Measurements from ENCODE around the gene SORT1.
"Not testable (repeated sequence)": the region's sequence is repeated elsewhere in the genome, so short reads cannot be mapped to it uniquely, and the experiment has no call there.

The SORT1 gene

DNA sequence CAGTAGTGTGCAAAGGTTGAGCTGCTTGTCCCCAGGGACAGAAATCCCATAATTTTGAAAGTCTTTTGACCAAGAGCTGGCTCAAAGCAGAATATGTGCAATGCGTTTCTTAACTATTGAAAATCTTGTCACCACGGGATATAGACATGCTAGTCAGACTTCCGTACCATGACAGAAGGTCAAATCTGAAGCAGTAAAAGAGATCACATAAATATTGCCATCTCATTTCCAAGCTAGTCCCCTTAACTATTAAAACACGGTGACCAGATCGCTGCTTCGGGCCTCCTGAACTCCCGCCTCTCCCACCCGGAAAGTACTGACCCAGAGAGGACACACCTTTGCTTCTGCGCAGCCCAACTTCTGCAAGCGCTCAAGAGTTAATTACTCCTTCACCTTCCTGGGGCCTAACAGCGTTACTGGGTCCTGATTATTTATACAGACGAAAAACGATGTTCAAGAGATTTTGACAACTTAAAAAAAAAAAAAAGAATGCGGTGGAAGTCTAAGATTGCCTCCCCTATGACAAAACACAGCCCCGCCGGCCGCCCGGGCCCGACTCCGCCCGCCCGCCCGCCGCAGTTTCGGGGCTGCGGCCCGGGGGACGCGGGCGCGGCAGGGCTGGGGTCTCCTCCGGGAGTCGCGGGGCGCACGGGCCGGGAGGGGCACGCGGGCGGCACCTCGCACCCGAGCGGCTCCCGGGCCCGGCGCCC is 692 bp downstream of the SORT1 start:
- no peak for DNase-seq

DNA sequence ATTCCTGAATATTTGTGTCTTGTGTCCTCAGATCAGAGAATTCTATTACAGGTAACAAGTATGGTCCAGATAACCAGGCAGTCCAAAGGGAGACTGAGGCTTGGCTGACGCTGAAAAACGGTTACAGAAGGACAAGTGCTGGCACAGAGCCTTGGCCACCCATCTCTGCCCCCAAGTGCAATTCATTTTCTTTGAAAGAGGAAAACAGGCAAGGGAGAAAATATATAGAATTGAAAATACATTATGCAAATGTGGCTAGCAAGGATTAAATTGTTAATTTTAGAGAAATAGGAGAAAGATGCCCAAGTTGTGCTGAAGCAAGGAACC is 1.2 kb downstream of the SORT1 start:
- DNase-seq = no peak

DNA sequence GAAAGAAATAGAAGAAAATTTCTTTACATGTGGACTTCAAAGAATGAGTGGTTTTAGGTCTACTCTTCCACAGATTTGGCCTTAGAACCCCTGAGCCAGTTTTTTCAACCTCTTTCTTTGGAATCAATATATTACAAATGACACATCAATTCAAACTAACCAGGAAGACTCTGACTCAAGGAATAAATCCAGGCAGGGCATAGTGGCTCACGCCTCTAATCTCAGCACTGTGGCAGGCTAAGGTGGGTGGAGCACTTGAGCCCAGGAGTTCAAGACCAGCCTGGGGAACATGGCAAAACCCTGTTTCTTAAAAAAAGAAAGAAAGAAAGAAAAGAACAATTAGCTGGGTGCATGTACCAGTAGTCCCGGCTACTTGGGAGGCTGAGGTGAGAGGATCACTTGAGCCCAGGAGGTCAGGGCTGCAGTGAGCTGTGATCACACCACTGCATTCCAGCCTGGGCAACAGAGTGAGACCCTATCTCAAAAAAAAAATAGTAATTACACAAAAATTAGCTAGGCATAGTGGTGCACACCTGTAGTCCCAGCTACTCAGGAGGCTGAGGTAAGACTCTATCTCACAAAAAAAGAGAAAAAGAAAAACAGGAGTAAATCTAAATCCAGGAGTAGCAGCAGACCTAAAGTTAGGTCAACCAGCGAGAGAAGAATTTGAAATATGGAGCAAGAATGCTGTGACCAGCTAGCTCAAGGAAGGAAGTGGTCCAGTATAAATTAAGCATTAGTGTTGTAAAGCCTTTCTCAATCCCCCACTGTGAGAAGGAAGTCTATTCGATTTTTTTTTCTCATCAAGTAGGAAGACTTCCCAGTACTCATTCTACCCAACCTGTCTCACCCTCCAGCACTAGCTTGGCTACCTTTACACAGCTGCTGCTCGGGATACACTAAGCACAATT is 1.9 kb downstream of the SORT1 start:
- DNase-seq = no peak

DNA sequence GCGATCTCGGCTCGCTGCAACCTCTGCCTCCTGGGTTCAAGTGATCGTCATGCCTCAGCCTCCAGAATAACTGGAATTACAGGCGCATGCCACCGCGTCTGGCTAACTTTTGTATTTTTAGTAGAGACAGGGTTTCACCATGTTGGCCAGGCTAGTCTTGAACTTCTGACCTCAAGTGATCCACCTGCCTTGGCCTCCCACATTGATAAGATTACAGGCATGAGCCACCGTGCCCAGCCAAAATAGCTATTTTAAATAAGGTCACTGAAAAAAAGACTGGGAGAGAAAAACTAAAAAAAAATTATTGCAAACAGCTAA is 2.5 kb downstream of the SORT1 start:
- not testable (repeated sequence) for DNase-seq

DNA sequence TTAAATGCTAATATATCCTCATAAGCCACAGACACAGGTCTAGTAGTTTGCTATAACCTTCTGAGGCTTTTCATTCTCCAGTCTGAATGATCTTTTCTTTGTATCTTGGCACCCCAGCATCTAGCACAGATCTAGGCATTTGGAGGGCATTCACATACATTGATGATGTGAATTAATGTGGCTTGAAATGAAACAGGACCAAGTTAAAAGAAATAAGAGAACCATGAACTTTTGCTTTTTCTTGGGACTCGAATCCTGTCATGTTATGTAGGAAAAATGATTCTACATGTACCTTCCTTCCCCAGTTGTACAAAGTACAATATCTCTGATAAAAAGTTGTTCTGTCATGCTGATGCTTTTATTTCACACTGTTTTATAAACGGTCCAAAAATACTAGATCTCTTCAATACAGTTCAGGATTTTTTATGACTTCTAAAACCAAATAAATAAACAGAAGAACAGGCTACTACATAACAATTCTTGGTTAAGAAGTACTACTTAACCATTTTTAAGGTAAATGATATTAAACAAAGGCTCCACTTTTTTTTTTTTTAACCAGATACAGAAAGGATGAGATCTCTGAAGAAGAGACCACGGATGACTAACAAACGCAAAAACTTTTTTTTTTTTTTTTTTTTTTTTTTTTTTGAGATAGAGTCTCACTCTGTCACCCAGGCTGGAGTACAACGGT is 3.0 kb downstream of the SORT1 start:
- DNase-seq = no peak

DNA sequence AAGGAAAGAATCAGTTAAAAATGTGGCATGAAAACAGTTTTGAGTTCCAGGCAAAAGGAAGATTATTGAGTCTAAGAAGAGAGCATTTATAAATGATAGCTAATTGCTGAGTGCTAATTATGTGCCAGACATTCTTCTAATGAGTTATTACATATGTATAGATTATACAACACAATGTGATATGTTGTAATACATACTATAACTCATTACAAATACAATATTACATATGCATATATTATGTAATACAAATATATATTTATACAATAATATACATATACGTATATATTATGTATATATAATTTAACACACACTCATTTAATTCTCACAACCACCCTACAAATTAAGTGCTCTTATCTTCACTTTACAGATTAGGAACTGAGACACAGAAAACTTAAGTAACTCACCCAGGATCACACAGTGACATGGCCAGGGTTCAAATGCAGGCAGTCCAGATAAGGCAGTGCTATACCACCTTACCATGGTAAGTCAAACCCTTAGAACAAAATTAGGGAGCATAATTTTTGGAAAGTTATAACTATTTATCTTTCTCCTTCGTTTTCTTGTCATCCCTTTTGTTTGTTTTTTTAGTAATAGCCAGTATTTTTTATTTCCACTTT is 4.0 kb downstream of the SORT1 start:
- DNase-seq = no peak

DNA sequence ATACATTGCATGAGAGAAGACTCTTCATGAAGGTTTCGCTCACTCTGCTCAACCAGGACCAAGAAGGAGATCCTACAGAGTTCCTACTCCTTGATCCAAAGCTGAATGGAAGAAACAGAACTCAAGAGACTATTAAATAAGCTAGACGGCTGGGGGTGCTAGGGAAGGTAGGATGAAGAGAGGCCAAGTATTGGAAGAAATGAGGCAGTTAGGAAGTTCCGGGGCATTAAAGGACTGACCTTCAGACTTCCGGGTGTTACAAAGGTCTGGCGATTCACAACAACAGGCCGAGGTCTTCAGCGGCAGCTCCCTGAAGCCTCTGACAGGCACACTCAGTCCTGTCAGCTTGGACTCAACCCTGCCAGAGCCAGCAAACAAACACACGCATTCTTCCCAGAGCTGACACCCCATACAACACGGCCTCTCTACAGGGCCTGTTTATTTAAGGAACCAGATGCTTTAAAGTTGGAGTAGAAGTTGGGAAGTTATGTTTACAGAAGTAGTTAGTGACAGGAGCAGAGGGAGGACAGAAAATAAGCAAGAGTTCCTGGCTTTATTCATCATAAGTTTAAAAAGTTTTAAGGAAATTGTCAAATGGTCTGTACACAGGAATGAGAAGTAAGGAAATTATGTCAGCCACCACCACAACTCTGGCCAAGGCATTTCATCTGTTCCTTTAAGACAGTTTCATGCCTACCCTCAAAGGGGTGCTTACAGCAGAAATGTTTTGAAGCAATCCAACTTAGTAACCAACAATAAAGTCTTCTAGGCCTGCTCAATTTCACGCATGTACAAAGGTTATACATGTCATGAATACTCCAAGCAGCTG is 4.7 kb downstream of the SORT1 start:
- no peak for DNase-seq

DNA sequence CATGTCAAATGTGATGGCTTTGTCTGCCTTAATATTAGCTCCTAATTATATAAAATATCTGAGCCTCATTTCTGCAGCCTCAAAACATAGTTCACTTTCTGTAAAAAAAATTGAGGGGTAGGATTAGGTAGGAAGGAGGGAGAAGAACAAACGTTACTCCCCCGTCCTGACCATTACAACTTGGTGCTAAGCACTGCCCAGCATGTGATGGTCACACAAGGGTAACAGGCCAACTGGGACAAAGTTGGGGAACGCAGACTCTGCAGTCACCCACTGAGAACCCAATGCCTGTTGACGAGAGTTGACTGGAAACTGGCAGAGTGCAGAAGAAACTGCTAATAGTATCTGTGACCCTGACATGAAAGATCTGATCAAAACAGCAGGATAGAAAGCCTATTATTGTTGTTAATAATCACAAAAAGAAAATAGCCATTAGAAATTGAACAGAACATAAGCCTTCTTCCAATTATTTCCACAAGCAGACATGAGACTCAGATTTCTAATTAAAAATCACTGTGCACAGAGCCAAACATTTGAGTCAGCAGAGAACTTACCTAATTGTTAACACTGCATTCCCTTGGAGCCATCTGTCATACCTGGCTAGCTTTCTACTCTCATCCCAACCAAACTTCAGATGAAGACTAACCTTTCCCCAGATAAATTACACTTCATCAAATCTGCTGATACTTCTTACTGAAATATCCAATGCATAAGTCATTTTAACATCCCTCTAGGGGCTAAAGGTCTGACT is 5.5 kb downstream of the SORT1 start:
- DNase-seq = no peak

DNA sequence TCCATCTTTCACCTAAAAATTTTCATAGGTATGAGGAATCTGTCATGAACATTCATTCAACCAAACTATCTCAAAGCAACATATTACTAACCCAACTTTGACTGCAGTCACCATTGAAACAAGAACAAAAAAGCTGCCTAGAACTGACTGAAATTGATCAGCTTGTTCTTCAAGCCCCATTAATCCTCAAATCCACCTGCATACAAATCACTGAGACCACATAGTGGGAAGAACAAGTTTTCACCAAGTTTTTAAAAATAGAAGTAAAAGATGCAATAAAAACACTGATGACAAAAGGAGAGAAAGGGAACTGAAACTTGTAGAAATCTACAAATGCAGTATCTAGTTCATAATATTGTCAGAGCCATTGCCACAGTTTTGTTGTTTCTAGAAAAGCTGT is 6.1 kb downstream of the SORT1 start:
- no peak for DNase-seq

DNA sequence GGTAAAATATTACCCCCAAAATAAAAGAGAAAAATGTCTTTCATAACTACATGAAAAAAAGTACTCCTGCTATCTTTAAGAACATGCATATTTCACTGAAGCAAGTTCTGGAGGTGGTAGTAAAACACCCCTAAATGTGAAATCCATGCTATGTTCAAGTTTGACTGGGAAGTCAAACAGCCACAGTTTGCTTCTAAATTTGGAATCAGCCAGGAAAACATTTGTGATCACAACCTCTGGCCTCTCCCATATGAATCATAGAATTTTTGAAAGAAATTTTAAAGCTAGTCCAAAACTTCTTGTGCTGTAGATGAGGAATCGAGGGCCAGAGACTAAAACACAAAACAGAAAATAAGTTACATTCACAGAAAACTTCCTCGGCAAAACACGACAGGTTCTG is 6.6 kb downstream of the SORT1 start:
- DNase-seq = no peak

DNA sequence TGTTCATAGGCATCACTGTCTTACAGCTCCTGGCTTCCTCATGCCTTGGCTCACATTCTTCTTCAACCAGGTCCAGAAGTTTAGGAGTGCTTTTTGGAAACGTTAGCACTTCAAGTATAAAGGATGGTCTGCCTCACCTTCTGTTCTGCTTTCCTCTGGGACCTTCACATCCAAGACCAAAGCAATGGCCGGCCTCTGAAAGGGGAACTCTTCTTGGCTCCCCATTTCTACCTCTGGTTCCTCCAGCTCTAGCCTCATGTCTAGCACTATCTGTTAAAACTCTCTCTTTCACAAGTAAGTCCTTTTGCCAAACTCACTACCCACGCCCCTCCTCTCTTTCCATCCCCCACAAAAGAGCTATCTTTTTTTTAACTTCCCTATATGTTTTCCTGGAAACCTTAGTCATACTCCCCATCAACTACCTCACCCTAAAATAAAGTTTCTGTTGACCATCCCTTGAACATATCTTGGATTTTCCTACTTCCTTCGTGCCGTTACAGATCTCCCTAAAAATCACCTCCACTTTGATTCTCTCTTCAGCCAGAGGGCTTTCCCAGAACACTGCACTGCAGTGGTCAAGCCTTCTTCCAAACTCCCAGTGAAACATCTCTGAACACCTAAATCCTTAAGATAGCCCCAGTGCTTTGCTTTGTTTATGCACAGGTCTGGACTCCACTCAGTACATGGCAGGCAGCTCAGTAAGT is 7.9 kb downstream of the SORT1 start:
- DNase-seq = no peak

DNA sequence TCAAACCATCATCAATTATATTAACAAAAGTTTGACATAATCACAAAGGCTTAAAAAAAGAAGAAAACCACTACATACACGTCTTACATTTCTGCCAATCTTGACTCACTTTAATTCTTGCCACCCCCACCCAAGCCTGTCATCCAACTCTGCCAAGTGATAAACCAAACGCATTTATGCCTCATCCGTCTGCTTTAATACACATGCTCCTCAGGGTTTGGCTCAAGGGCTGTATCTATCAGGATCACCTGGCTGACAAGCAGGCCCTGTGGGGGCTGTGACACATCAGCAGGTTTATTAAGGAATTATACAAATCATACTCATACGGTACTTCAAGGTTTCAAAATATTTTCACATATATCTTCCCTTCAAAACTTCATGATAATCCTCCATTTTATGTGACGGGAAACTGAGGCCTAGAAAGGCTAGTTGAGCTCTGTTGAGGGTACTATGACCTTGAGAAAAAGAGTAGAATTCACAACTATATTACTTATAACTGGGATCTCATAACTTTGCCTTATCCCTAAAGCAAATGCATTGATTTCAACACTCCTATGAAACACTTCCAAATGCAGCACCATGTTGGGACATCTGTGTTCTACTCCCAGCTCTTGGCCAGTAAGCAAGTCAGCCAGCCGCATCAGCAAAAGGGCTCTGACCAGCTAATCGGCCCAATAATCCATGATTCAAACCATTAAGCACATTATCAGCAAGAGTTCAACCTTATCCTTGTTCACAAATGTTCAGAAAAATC is 8.7 kb downstream of the SORT1 start:
- DNase-seq = no peak

DNA sequence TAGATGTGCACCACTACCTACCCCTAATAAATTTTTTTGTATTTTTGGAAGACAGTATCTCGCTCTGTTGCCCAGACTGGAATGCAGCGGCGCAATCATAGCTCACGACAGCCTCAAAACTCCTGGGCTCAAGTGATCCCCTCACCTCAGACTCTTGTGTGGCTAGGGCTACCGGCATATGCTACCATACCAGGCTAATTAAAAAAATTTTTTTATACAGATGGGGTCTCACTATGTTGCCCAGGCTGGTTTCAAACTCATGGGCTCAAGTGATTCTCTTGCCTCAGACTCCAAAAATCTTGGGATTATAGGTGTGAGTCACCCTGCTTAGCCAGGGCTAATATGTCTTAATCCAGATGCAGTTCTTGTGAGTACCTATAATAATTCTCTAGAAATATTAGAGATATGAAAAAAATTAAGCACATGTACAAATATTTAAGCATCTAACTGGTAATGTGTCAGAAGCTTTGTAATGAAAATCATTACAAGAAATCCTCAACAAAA is 9.5 kb downstream of the SORT1 start:
- DNase-seq = no peak

DNA sequence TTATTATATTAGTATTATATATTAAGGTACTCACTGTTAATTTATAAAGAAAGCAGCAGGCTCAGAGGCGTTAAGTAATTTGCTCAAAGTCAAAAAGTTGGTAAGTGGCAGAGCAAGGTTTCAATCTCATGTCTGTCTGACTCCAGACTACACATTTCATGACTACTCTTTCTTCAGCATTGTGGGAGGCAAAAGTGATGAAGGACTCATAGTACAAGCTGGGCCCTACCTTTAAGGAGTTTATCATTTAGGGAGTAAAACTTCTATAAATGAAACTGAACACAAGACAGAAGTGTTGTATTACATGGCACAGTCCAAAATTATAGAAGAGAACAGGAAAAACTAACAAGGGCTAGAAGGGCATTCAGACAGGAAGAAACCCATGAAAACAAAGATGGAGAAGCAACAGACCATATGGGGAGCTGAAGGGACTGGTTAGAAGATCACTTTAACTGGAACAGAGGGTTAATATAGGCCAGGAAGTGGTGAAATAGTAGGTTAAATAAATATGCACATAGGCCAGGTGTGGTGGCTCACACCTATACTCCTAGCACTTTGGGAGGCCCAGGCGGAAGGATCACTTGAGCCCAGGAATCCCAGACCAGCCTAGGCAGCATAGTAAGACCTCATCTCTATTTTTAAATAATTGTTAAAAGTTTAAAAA is 11.5 kb downstream of the SORT1 start:
- DNase-seq = no peak

DNA sequence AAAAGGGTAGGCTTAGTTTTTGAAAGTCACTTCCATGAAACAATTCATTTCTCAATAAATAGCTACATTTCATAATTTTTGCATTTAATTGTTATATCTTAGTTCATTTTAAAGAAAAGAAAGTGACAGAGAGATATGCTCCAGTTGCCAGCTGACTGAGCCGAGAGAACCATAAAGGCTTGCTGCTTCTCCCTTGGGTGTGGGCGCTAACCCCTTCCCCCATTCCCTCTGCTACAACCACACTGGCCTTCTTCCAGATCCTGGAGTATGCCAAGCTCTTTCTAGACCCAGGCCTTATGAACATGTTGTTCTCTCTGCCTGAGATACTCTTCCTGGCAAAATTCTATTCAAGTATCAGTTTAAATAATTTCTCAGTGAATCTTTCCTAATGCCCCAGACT is 12.3 kb downstream of the SORT1 start:
- DNase-seq = no peak

DNA sequence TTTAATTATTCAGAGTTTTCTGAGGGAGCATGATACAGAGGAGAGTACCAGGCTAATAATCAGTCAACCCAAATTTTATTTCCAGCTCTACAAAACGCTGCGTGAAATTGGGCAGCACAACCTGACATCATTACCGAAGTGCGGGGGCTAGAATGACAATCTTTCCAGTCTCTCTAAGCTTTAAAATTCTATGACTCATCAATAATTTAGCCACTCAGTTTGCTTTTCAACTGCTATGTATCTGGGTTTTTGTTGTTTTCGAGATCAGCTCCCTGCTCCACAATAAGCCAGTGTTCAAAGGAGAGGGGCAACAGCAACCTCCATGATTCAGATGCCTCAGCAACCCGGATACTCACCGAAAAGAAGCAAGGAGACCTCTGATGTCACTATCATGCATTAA is 13.9 kb downstream of the SORT1 start:
- no peak for DNase-seq

DNA sequence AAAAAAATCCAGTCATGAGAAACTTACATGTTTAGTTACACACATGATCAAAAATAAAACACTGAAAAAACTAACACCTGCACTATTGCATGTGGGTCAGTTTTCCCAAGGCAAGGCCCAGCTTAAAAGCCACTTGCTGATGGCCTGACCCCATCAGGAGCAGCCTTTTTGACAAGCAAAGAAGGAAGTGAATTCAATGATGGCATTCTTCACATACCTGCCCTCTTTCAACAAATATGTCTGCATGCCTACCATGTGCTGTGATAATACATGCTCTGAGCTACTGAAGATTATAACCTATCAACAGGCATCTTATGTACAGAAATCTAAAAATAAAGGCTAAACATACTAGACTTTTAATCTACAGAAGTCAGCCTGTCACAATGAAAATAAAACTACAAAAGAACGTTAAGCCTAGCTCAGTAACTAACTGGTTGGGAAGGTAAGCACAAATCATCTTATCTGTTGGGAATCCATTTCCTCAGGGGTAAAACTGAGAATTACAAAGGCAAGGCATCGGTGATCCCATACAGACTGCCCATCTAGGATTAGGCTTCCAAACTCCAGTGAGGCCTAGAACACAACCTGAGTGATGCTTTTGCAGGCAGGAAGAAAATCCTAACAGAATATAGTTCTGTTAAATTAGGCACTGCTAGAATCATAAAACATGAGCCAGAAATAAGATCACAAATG is 14.5 kb downstream of the SORT1 start:
- DNase-seq = no peak

DNA sequence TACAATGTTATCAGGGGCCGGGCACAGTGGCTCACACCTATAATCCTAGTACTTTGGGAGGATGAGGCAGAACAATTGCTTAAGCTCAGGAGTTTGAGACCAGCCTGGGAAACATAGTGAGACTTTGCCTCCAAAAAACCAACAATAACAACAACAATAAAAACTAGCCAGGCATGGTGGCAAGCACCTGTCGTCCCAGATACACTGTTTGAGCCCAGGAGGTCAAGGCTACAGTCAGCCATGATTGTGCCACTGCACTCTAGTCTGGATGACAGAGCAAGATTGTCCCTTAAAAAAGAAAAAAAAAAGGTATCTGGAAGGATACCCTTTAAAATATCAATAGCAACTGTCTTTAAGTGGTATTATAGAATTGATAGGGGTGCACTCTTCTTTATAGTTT is 16.1 kb downstream of the SORT1 start:
- DNase-seq = no peak

DNA sequence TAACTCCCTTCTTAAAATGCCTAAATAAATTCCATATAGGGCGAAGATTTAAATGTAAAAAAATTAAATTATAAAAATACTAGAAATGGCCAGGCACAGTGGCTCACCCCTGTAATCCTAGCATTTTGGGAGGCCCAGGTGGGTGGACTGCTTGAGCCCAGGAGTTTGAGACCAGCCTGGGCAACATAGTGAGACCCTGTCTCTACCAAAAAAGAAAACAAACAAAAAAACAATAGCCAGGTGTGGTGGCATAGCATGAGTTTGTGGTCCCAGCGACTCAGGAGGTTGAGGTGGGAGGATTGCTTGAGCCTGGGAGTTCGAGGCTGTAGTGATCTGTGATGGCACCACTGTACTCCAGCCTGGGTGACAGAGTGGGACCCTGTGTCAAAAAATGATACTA is 17.8 kb downstream of the SORT1 start:
- no peak for DNase-seq

All from cerebellar nuclear complex (tissue), 1 donor.